Astrocyte of the spinal cord (primary cell): ENCODE results near the gene BRME1.

Experiments
- DNase-seq: peaks from one replicate; pipeline ENCODE4 v3.0.0; 2011; ENCODE audit warnings: low read depth, low spot score
- H3K4me3 ChIP-seq: 2 replicates; pipeline ENCODE4 v1.5.1; 2011; ENCODE audit warnings: low read depth, mild to moderate bottlenecking, low read length, moderate library complexity
- CTCF ChIP-seq: IDR thresholded peaks from 2 replicates; pipeline ENCODE4 v1.5.1; 2012; ENCODE audit warnings: low read depth, mild to moderate bottlenecking, low read length, inconsistent platforms
- in situ Hi-C: cut with HindIII; loops from 2 replicates; pipeline ENCODE4 v1.10.0; 2017; ENCODE audit warnings: low sequenced_read_pairs

BRME1 gene

DNA sequence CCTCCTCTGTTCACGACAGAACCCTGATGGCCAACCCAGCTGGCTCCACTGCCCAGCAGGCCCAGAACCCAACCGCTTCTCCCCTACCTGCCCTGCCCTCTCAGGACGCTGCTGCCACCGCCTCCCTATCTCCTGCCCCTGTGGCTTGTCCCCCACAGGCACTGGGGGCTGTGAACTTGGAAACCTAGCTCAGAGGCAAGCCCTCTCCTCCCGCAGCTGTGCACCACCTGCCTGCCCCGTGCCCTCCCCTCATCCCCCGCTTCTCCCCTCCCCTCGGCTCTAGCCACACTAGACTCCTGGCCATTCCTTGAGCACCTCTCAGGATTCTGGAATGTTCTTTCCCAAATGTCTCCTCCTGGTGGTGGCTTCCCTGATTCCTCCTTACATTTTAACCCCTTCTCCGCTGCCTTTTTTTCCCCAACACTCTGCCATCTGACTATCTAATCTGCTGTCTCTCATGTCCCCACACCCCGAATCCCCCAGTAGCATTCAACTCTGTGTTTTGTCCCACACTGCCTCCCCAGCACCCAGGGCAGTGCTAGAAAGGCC, 22.3 kb downstream of the BRME1 start:
- no peak for DNase-seq
- H3K4me3 ChIP-seq = no peak overlapping the region
- in situ Hi-C loops = loop anchor here (25.0 kb wide), 1 partner anchor 204 kb away; the partner anchor contains the start of genes C19orf67 and SAMD1
- TF ChIP-seq CTCF = peak; percentile 34

DNA sequence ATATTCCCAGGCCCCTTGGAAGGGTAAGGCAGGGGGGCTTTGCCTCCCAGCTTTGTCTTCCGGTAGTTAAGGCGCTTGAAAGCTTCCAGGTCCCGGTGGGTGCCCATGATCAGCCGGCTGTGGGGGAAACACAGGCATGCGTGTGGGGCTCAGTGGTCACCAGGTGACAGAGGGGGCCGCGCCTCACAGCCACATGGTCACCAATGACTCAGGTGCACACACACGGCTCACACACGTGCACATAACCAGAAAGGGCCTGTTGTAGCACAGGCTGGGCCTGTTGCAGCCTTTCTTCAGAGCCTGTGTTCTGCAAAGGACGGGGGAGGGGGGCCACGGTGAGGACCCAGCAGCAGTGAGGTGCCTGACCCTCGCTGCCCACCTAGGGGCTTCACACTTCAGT, 23.1 kb downstream of the BRME1 start:
- DNase-seq = no peak
- no peak overlapping the region for H3K4me3 ChIP-seq
- in situ Hi-C loops = loop anchor here (25.0 kb wide), 1 partner anchor 204 kb away; the partner anchor contains the start of genes C19orf67 and SAMD1
- no peak for TF ChIP-seq CTCF

DNA sequence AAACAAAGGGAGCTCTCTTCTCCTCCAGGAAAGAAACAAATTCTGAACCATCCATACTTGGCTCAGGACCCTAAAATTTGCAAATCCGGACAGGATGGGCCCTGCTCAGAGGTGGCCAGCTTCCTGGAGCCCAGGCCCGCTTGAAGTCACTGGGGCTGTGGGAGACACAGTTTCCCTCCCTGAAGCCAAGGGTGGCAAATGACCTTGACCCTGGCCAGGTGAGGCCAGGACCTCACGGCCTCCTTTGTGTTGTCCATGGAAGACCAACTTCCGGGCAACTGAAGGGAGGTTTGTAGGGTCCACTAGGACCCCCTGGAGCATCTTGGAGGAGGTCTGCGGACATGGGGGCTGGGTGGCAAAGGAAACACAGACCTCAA, 23.5 kb downstream of the BRME1 start:
- no peak for TF ChIP-seq CTCF
- in situ Hi-C loops = loop anchor here (25.0 kb wide), 1 partner anchor 205 kb away; the partner anchor contains the start of genes C19orf67 and SAMD1
- DNase-seq = no peak
- H3K4me3 ChIP-seq = no peak overlapping the region

GRCh38 chr19:13881692-13882418, 24.1 kb downstream of the BRME1 start:
- in situ Hi-C loops = loop anchor here (25.0 kb wide), 1 partner anchor 205 kb away; the partner anchor contains the start of genes C19orf67 and SAMD1
- no peak for DNase-seq
- no peak overlapping the region for H3K4me3 ChIP-seq
- TF ChIP-seq CTCF = no peak

GRCh38 chr19:13881251-13881691, 24.6 kb downstream of the BRME1 start:
- H3K4me3 ChIP-seq = no peak overlapping the region
- in situ Hi-C loops = loop anchor here (25.0 kb wide), 1 partner anchor 206 kb away; the partner anchor contains the start of genes C19orf67 and SAMD1

More at GRCh38 chr19:13881251-13881691, 24.6 kb downstream of the BRME1 start:
- no peak for TF ChIP-seq CTCF
- peak; percentile 45 for DNase-seq
